Activated CD8-positive, alpha-beta memory T cell treated with anti-CD3 and anti-CD28 coated beads, Interleukin-2, amount 50 U/mL, for 48 hours (primary cell): ENCODE measurements around the gene MEIS1.

ENCODE experiments used
- DNase-seq: peaks from one replicate; pipeline ENCODE4 v3.0.0-alpha.2; 2020

The MEIS1 gene

GRCh38 chr2:66431846-66432587, 2.9 kb upstream of the MEIS1 start:
- DNase-seq: no peak

DNA sequence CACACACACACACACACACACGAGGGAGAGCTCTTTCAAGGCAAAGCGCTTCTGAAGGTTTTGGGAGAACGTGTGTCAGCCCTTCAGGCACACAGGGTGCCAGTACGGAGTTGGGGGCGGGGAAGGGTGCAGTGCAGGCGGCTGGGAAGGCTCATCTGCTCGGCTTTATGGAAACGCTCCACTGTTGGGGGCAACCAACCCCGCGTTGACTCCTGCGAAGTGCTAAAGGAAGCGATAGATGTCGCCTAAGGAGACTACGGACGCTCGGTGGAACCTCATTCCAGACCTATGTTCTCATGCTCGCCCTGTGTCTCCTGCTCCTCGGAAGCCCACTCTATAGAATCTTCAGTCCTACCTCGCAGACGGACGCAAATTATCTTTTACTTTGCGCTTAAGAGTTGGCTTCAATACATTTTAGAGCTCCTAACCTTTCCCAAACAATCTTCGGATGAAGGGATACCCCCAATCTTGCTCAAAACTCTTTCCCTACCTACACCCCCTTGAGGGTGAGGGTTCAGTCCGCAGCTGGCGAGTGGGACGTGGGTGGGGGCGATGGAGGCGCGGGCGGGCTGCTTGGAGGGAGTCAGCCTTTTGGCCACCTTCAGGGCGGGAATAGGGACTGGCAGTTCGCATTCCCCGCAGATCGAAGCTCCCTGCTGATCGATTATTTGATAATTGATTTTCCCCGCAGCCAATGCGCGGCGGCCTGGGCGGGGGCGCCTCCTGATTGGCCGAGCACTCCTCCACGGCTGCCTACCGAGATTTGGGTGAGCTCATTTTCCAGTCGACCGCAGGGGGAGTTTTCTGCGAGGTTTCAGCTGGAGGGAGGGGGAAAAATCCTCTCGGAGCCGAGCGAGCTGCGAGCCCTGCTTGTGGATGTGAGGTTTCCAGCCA, 1.9 kb upstream of the MEIS1 start:
- DNase-seq: peak; percentile 58

GRCh38 chr2:66433695-66433944, 1.3 kb upstream of the MEIS1 start:
- DNase-seq: no peak

DNA sequence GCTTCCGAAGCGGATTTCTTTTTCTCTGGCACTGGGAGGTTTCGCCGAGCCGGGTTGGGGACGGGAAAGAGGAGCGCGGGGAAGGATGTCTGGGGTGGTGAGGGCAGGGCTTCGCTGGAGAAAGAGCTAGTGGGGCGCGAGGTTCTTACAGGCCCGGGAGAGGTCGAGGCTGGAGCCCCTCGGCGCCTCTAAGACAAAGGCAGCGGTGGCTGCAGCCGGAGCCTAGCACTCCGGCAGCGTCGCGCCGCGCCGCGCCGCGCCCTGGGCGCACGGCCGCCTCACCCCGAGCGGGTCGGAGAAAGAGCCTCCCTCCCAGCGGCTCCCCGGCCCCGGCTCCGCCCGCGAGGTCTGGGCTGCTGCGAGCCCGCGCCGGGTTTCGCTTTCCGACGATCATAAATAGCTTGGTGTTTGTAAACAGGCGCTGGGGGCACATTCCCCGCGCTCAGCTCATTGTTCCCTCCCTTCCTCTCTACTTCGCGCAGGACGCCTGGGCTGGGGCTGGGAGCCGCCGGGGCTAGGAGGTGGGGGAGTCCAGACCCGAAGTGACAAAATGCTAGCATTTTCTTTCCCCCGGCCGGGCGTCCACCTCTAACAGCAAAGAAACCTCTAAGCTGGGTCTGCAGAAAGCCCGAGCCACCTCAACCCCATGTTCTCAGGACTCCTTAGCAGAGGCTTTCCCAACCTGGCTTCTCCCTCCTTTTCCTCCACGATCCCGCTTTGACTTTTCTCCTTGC, 813 bp upstream of the MEIS1 start:
- DNase-seq: peak; percentile 52

DNA sequence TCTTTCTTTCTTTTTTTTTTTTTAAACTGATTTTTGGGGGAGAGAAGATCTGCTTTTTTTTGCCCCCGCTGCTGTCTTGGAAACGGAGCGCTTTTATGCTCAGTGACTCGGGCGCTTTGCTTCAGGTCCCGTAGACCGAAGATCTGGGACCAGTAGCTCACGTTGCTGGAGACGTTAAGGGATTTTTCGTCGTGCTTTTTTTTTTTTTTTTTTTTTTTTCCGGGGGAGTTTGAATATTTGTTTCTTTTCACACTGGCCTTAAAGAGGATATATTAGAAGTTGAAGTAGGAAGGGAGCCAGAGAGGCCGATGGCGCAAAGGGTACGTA, 587 bp downstream of the MEIS1 start:
- no peak for DNase-seq

DNA sequence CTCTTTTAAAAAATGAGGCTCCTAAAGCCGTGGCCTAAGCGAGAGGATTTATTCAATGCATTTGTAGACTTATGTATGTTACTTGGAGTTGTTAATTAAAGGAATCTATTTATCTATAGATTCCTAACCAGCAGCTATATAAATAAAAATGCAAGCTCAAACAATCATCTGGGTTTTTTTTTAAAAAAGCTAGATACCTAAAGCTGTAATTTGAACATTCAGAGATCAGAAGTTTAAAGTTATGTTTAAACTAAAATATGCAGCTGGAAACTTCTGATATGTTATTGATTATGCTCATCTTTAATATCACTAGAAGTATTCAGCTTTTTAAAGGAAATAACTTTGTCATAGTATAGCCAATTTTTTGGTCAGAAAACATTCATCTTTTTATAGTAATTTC, 1.0 kb downstream of the MEIS1 start:
- no peak for DNase-seq

GRCh38 chr2:66436581-66437001, 1.7 kb downstream of the MEIS1 start:
- DNase-seq: no peak

- no peak for DNase-seq
Observed at GRCh38 chr2:66437109-66437690, 2.3 kb downstream of the MEIS1 start.

DNA sequence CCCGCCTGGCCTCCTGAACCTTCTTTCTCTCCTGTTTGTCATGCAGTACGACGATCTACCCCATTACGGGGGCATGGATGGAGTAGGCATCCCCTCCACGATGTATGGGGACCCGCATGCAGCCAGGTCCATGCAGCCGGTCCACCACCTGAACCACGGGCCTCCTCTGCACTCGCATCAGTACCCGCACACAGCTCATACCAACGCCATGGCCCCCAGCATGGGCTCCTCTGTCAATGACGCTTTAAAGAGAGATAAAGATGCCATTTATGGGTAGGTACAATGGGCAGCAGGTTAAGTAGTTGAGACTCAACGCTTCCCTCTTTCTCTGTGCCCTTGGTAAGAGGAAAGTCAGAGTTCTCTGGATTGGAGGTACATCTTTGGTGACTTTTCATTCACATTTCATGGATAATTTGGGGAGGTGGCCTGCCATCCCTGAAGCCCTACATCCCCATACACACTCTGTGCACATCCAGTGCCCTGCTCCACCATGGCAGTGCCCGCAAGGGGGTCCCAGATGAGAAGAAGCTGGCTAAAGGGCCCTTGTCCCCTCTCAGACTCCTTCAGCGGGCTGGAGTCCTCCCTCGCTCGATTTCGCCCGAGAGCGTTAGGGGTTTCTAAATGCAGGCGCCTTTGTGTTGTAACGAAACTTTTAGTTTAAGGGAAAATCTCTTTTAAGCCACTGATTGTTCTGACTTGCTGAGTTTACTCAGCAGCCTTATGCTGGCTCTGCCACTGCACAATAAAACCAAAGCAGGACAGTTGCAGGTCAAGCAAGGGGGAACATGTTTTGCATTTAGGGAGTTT, 3.0 kb downstream of the MEIS1 start:
- DNase-seq: no peak

DNA sequence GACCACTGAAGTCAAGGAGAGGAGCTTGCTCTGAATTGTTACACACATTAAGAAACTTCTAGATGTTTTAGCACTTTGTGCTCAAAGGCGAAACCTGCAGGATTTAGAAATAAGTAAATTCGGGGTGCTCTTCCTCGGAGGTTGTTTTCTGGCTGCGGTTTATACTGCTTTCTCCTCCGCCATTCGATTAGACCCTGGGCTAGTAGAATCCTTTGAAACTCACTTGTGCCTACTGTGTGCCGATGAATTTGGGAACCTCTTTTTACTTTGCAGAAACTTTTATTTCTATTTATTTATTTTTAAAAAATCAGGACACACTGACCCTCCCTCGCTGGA, 3.5 kb downstream of the MEIS1 start:
- no peak for DNase-seq

GRCh38 chr2:66438891-66439811, 4.2 kb downstream of the MEIS1 start:
- no peak for DNase-seq

GRCh38 chr2:66439812-66440542, 5.1 kb downstream of the MEIS1 start:
- DNase-seq: no peak

GRCh38 chr2:66440708-66441497, 6.0 kb downstream of the MEIS1 start:
- DNase-seq: no peak

GRCh38 chr2:66441581-66442320, 6.8 kb downstream of the MEIS1 start:
- DNase-seq: no peak

GRCh38 chr2:66442516-66443185, 7.7 kb downstream of the MEIS1 start:
- DNase-seq: no peak

DNA sequence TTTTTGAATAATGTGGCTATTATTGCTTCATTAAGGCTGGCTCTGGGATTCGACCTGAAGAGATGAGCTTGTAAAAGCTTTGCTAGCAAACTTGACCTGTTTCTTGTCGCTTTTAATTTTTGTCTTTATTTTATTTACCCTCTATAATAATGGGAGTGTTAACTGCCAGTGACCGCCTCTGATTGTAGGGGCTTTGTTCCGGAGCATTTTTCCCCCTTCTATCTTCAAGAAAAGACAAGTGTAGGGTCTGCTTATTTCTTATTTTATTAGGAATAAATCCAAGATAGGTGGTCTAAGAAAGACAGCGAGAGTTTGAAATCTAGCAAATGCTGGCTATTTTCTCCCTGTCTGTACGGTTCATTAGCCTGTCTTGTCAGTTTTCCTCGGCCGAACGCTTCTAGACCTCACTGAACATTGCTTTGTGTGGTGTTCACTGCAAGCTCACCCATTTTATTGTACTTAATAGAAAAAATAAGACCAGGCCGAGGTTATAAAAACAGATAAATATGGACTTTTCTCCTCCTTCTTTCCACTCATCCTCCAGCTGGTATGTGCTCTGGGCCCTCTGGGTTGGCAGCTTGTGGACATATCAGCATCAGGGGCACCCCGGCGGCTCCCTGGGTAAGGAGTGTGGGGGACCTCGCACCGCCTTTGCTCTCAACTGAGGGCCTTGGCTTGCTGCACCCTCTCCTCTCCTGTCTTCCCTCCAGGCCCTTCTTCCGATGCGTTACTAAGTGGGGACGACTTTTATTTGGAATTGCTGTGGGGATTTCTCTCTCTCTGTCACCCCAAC, 8.5 kb downstream of the MEIS1 start:
- DNase-seq: no peak

DNA sequence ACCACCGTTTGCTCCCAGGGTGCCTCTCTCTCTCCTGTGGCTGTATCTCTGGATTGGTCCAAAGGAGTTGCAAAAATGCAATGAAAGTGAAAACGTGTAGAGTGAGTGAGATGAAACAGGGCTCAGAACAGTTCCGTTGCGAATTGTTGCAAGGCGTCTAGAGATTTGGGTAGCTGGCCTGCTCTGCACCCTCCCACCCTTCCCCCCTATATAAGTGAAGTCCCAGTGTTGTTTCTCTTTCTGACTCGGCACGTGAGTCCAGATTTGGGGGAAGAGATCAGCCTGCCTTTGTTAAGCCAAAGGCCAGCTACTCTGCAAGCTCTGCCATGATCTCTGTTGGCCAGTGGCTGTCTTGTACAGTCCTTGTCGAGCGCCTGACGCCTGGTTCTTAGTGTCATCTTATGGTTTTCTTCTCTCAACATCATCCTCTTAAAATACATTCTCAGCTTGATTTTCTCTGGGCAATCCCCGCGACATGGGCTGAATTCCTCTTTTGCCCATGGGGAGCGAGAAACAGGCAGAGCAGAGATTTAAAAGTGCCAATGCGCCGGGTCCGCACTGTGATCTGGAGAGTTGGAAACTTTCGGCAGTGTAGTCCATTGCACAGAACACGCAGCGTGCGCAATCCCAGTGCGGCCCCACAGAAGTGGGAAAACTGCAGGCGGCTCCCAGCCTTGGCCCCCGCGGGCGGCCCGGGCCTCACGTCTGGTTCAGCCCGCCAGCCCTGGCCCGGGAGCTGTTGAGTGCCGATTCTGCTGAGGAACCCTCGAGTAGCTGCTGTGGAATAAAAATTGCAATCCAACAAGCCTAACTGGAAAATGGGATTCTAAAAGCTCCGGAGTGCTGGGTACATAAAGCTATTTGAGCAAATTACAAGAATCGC, 9.3 kb downstream of the MEIS1 start:
- DNase-seq: no peak
